ENCODE measurements around the gene FKBP5. TPM values are rescaled to one million over a fixed set of nuclear protein-coding genes. Genes with fewer than 3 reads are reported as not detected.

FKBP5 gene
- total RNA-seq, 1 experiment from 2014 or later = 33.9 TPM

DNA sequence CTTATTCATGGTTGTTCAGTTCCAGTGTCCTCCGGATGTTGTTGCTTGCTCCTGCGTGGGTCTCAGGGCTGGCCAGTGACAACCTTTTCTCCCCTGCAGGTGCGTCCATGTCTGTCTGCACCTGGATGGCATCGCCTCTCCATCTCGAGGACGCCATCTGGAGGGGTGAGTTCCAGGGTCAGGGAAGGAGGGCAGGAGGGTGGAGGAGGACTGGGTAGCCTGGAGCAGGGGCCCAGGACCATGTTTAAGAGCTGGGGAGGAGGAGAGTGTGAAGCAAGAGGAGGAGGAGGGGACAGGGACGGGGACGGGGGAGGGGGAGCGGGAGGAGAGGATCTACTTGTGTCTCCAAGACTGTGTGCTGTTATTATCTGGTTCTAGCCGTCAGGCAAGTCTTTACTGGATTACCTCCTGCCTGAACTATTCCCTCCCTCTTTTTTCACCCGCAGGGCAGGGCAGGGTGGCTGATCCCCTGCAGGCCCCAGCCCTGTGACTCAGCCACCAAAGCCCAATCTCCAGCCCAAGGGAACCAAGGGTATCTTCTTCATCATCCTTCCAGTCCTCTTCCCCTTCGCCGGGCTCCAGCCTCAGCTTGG, 143.8 kb downstream of the FKBP5 start:
- H4K8ac ChIP-seq (replicated peaks; ENCODE audit: insufficient read length, low read depth, low read length) = no peak overlapping the region
- H2BK12ac ChIP-seq (ENCODE audit: insufficient read length, low read depth, low read length) = no peak overlapping the region
- no peaks in the 10 kb centered on the region for H3K9me3 ChIP-seq (ENCODE audit: control insufficient read depth, low read depth, low read length)
- Mint-ChIP-seq H3K27ac (peak overlapping the region in 1 of 3 experiments; percentile 58; a peak in 2 of 7 replicates), H3K4me1 (peaks cover 19 to 27% of the 10 kb centered on the region in 2 experiments), H3K4me3 (no peak overlapping the region; a peak in 1 of 5 replicates), H3K36me3 (ENCODE audit: insufficient read depth in 1 of 3, low read depth in 3 of 3) (no peaks in the 10 kb centered on the region), H3K9me3 (peaks cover 0 to under 1% of the 10 kb centered on the region in 2 experiments; a peak in 2 of 5 replicates), H3K27me3 (ENCODE audit: low read depth) (no peaks in the 10 kb centered on the region; the same call in none of the 2 replicates)
- peak; percentile 51 for DNase-seq
- TF ChIP-seq, protein P1, sequence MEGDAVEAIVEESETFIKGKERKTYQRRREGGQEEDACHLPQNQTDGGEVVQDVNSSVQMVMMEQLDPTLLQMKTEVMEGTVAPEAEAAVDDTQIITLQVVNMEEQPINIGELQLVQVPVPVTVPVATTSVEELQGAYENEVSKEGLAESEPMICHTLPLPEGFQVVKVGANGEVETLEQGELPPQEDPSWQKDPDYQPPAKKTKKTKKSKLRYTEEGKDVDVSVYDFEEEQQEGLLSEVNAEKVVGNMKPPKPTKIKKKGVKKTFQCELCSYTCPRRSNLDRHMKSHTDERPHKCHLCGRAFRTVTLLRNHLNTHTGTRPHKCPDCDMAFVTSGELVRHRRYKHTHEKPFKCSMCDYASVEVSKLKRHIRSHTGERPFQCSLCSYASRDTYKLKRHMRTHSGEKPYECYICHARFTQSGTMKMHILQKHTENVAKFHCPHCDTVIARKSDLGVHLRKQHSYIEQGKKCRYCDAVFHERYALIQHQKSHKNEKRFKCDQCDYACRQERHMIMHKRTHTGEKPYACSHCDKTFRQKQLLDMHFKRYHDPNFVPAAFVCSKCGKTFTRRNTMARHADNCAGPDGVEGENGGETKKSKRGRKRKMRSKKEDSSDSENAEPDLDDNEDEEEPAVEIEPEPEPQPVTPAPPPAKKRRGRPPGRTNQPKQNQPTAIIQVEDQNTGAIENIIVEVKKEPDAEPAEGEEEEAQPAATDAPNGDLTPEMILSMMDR (conservative IDR thresholded peaks at IDR 0.05) = no peak
- H3K4me2 ChIP-seq (ENCODE audit: insufficient read depth, insufficient read length, low read length) = no peak overlapping the region
- no peak overlapping the region for H2BK15ac ChIP-seq (ENCODE audit: low read depth, low read length)
- no peak overlapping the region for H3K56ac ChIP-seq (ENCODE audit: insufficient read length, low read depth, low read length)
- H3K4ac ChIP-seq (ENCODE audit: low read depth, low read length) = no peak overlapping the region
- WGBS (ENCODE audit: extremely low coverage, insufficient read length, low lambda C conversion rate) = no CpG with 5 or more reads among the region's 13 CpGs
- H3K14ac ChIP-seq (ENCODE audit: insufficient read depth, low read length) = no peak overlapping the region
- H2AK5ac ChIP-seq (ENCODE audit: insufficient read length, low read length) = no peak overlapping the region
- H3K4me1 ChIP-seq (ENCODE audit: insufficient read depth, low read length) = no peaks in the 10 kb centered on the region; the same call in 1 of the 2 replicates
- no peaks in the 10 kb centered on the region for H4K20me1 ChIP-seq (ENCODE audit: control insufficient read depth, insufficient read depth, insufficient read length)
- peak overlapping the region; percentile 29 for H3K18ac ChIP-seq (ENCODE audit: insufficient read length, low read depth, low read length)
- no peak overlapping the region for H2AFZ ChIP-seq (ENCODE audit: low read length)
- H4K91ac ChIP-seq (ENCODE audit: insufficient read length, low read depth, low read length) = no peak overlapping the region
- no peak overlapping the region for H4K5ac ChIP-seq (ENCODE audit: insufficient read length, low read depth, low read length)
- no peak overlapping the region for H3K9ac ChIP-seq (ENCODE audit: extremely low read depth, insufficient read length, low read length)
- no peak overlapping the region for H2BK5ac ChIP-seq (ENCODE audit: insufficient read length, low read length)
- no peaks in the 10 kb centered on the region for H3K79me2 ChIP-seq (ENCODE audit: insufficient read depth, low read length)
- no peak overlapping the region for H3K27ac ChIP-seq (ENCODE audit: insufficient read length, low read depth, low read length)
- no peak overlapping the region for H2BK120ac ChIP-seq (ENCODE audit: low read depth, low read length, poor library complexity, severe bottlenecking)
- H3K23ac ChIP-seq (ENCODE audit: insufficient read length, low read depth, low read length) = no peak overlapping the region
- no peak overlapping the region for H3T11ph ChIP-seq (ENCODE audit: low read length)
- H2BK20ac ChIP-seq (ENCODE audit: low read depth, low read length, poor library complexity, severe bottlenecking) = no peak overlapping the region
- H3K23me2 ChIP-seq (ENCODE audit: insufficient read length, low read depth, low read length, poor library complexity, severe bottlenecking) = peaks cover 3% of the 10 kb centered on the region
- no peaks in the 10 kb centered on the region for H3K79me1 ChIP-seq (ENCODE audit: insufficient read depth, low read depth, low read length, poor library complexity, severe bottlenecking)
- H3K27me3 ChIP-seq (ENCODE audit: insufficient read depth, low read length) = no peaks in the 10 kb centered on the region
